B cell (primary cell): ENCODE data around the gene PGAM2.

Experiments used
- CTCF ChIP-seq: fragments of 200-600 bp; IDR thresholded peaks from one replicate; pipeline ENCODE4 v1.8.0; 2022; ENCODE audit warnings: antibody characterized with exemption, mild to moderate bottlenecking
- EZH2 ChIP-seq: IDR thresholded peaks from 2 replicates; pipeline ENCODE4 v1.6.1; 2012; ENCODE audit warnings: borderline replicate concordance, low read depth, mild to moderate bottlenecking, moderate library complexity, low read length; ENCODE audit not compliant: insufficient read depth, poor library complexity, severe bottlenecking

GRCh38 chr7:44080118-44080517 lies 14.8 kb upstream of the PGAM2 start:
- TF ChIP-seq EZH2 (no peak), CTCF (no peak)
